Activated CD4-positive, alpha-beta T cell treated with anti-CD3 and anti-CD28 coated beads, Interleukin-2, amount 10 ng/mL, durations not matched to agents 24 days and 14 days (primary cell): ENCODE data around the gene XXYLT1. TPM values are rescaled to one million over a fixed set of nuclear protein-coding genes. Genes with fewer than 3 reads are reported as not detected.
A peak's percentile ranks its signal among the peaks of the same experiment; 100 is the strongest.
"Not testable (repeated sequence)": the region's sequence is repeated elsewhere in the genome, so short reads cannot be mapped to it uniquely, and the experiment has no call there.

Experiments
- DNase-seq: peaks from one replicate; pipeline ENCODE4 v3.0.0; 2022
- H3K27ac Mint-ChIP-seq: one replicate; pipeline ENCODE4 v1.8.0; 2022; ENCODE audit warnings: mild to moderate bottlenecking, mixed read lengths
- H3K27me3 Mint-ChIP-seq: one replicate; pipeline ENCODE4 v1.8.0; 2022; ENCODE audit warnings: mixed read lengths
- H3K36me3 Mint-ChIP-seq: one replicate; pipeline ENCODE4 v1.8.0; 2022; ENCODE audit warnings: low read depth, mild to moderate bottlenecking, mixed read lengths
- H3K4me1 Mint-ChIP-seq: one replicate; pipeline ENCODE4 v1.8.0; 2021; ENCODE audit warnings: mixed read lengths
- H3K4me3 Mint-ChIP-seq: one replicate; pipeline ENCODE4 v1.8.0; 2022; ENCODE audit warnings: mild to moderate bottlenecking, moderate library complexity, mixed read lengths
- H3K9me3 Mint-ChIP-seq: one replicate; pipeline ENCODE4 v1.8.0; 2021; ENCODE audit warnings: mixed read lengths
- intact Hi-C: fragments of 100-400 bp; cut with micrococcal nuclease; formaldehyde crosslinking; loops from one replicate; pipeline ENCODE4 v1.15.1; 2023
- total RNA-seq: library from RNA; stranded (reverse); gene quantifications from 2 replicates; pipeline ENCODE4 v1.2.3, GENCODE V29; 2022

Gene XXYLT1
- total RNA-seq, 1 donor from 2014 or later = 17.4 TPM

- no peaks in the 10 kb centered on the region for H3K9me3 Mint-ChIP-seq
- no peak overlapping the region for H3K4me3 Mint-ChIP-seq
- no peaks in the 10 kb centered on the region for H3K27me3 Mint-ChIP-seq
- intact Hi-C loops = no loop called here
- H3K36me3 Mint-ChIP-seq = no peaks in the 10 kb centered on the region
- no peak for DNase-seq
- no peak overlapping the region for H3K27ac Mint-ChIP-seq
- peaks cover 13% of the 10 kb centered on the region for H3K4me1 Mint-ChIP-seq
Measured at GRCh38 chr3:195097331-195098255, 173.4 kb downstream of the XXYLT1 start.

- H3K9me3 Mint-ChIP-seq = no peaks in the 10 kb centered on the region
- intact Hi-C loops = no loop called here
- no peak for DNase-seq
- H3K4me3 Mint-ChIP-seq = no peak overlapping the region
- no peaks in the 10 kb centered on the region for H3K27me3 Mint-ChIP-seq
- no peak overlapping the region for H3K27ac Mint-ChIP-seq
- no peaks in the 10 kb centered on the region for H3K36me3 Mint-ChIP-seq
- H3K4me1 Mint-ChIP-seq = peaks cover 13% of the 10 kb centered on the region
Measured at GRCh38 chr3:195096484-195097330, 174.3 kb downstream of the XXYLT1 start.

GRCh38 chr3:195096053-195096452 lies 174.9 kb downstream of the XXYLT1 start:
- H3K9me3 Mint-ChIP-seq = no peaks in the 10 kb centered on the region
- no peak overlapping the region for H3K4me3 Mint-ChIP-seq
- H3K27ac Mint-ChIP-seq = no peak overlapping the region
- DNase-seq = no peak
- intact Hi-C loops = no loop called here
- no peaks in the 10 kb centered on the region for H3K36me3 Mint-ChIP-seq
- peaks cover 7% of the 10 kb centered on the region for H3K4me1 Mint-ChIP-seq
- no peaks in the 10 kb centered on the region for H3K27me3 Mint-ChIP-seq

- Mint-ChIP-seq H3K27ac (no peak overlapping the region), H3K9me3 (no peaks in the 10 kb centered on the region), H3K4me1 (peaks cover 6% of the 10 kb centered on the region), H3K4me3 (no peak overlapping the region), H3K36me3 (no peaks in the 10 kb centered on the region), H3K27me3 (peaks cover 1% of the 10 kb centered on the region)
- intact Hi-C loops = no loop called here
- no peak for DNase-seq
Measured at GRCh38 chr3:195095704-195096036, 175.3 kb downstream of the XXYLT1 start.

- Mint-ChIP-seq H3K36me3 (no peaks in the 10 kb centered on the region), H3K27ac (no peak overlapping the region), H3K4me1 (peaks cover 4% of the 10 kb centered on the region), H3K27me3 (peaks cover 3% of the 10 kb centered on the region), H3K9me3 (no peaks in the 10 kb centered on the region), H3K4me3 (no peak overlapping the region)
- DNase-seq = no peak
- intact Hi-C loops = no loop called here
Measured at GRCh38 chr3:195095035-195095703, 175.8 kb downstream of the XXYLT1 start.

GRCh38 chr3:195094191-195094921 lies 176.6 kb downstream of the XXYLT1 start:
- Mint-ChIP-seq H3K36me3 (no peaks in the 10 kb centered on the region), H3K27ac (no peak overlapping the region)
- intact Hi-C loops = no loop called here

GRCh38 chr3:195093731-195094130 lies 177.2 kb downstream of the XXYLT1 start:
- Mint-ChIP-seq H3K36me3 (no peaks in the 10 kb centered on the region), H3K4me3 (no peak overlapping the region), H3K4me1 (peaks cover 4% of the 10 kb centered on the region), H3K9me3 (no peaks in the 10 kb centered on the region), H3K27ac (no peak overlapping the region), H3K27me3 (peaks cover 3% of the 10 kb centered on the region)
- intact Hi-C loops = no loop called here
- DNase-seq = no peak

More at GRCh38 chr3:195094191-195094921, 176.6 kb downstream of the XXYLT1 start:
- Mint-ChIP-seq H3K27me3 (peaks cover 3% of the 10 kb centered on the region), H3K9me3 (no peaks in the 10 kb centered on the region), H3K4me3 (no peak overlapping the region), H3K4me1 (peaks cover 4% of the 10 kb centered on the region)
- no peak for DNase-seq

- H3K27ac Mint-ChIP-seq, H3K9me3 Mint-ChIP-seq, H3K36me3 Mint-ChIP-seq, H3K27me3 Mint-ChIP-seq, H3K4me1 Mint-ChIP-seq, DNase-seq, intact Hi-C loops: not testable (repeated sequence)
- peak overlapping the region; percentile 21 for H3K4me3 Mint-ChIP-seq
Measured at GRCh38 chr3:195087840-195088601, 182.9 kb downstream of the XXYLT1 start.

- peaks cover 3% of the 10 kb centered on the region for H3K27me3 Mint-ChIP-seq
- DNase-seq = no peak
- intact Hi-C loops = no loop called here
- no peak overlapping the region for H3K27ac Mint-ChIP-seq
- H3K4me3 Mint-ChIP-seq = peak overlapping the region; percentile 21
- no peaks in the 10 kb centered on the region for H3K9me3 Mint-ChIP-seq
- H3K36me3 Mint-ChIP-seq = no peaks in the 10 kb centered on the region
- peaks cover 3% of the 10 kb centered on the region for H3K4me1 Mint-ChIP-seq
Measured at GRCh38 chr3:195087328-195087727, 183.6 kb downstream of the XXYLT1 start.

- intact Hi-C loops = no loop called here
- Mint-ChIP-seq H3K4me3 (no peak overlapping the region), H3K9me3 (no peaks in the 10 kb centered on the region), H3K27me3 (peaks cover 3% of the 10 kb centered on the region), H3K36me3 (no peaks in the 10 kb centered on the region), H3K4me1 (peaks cover 3% of the 10 kb centered on the region), H3K27ac (no peak overlapping the region)
- no peak for DNase-seq
Measured at GRCh38 chr3:195086885-195087284, 184.1 kb downstream of the XXYLT1 start.

- Mint-ChIP-seq H3K27ac (no peak overlapping the region), H3K4me3 (no peak overlapping the region), H3K9me3 (no peaks in the 10 kb centered on the region), H3K36me3 (no peaks in the 10 kb centered on the region), H3K4me1 (peaks cover 3% of the 10 kb centered on the region), H3K27me3 (peaks cover 3% of the 10 kb centered on the region)
- DNase-seq = no peak
- intact Hi-C loops = no loop called here
Measured at GRCh38 chr3:195086341-195086740, 184.6 kb downstream of the XXYLT1 start.

GRCh38 chr3:195085356-195086130 lies 185.4 kb downstream of the XXYLT1 start:
- Mint-ChIP-seq H3K4me1 (peaks cover 3% of the 10 kb centered on the region), H3K4me3 (no peak overlapping the region), H3K27ac (no peak overlapping the region), H3K27me3 (peaks cover 2% of the 10 kb centered on the region), H3K9me3 (no peaks in the 10 kb centered on the region), H3K36me3 (no peaks in the 10 kb centered on the region)
- DNase-seq = no peak
- intact Hi-C loops = no loop called here
